CD14-positive monocyte (primary cell): ENCODE results near the gene HSF4. TPM values are rescaled to one million over a fixed set of nuclear protein-coding genes. Genes with fewer than 3 reads are reported as not detected.

Experiments used
- DNase-seq, 3 donors: peaks; one replicate each; pipeline ENCODE4 v3.0.0-alpha.2; 2011 to 2022
- H2AFZ ChIP-seq: 2 replicates; pipeline ENCODE4 v1.6.0; 2012; ENCODE audit warnings: mild to moderate bottlenecking, low read depth, low read length, inconsistent platforms; ENCODE audit not compliant: insufficient read depth, poor library complexity, severe bottlenecking
- H3K27ac ChIP-seq, 2 donors: 1 replicate in 1 of 2; 2 replicates in 1 of 2; pipeline ENCODE4 v1.5.1; 2012 to 2013; ENCODE audit warnings: low read length in 2 of 2, control low read depth in 1 of 2, inconsistent platforms in 1 of 2, low read depth in 1 of 2, mild to moderate bottlenecking in 1 of 2
- H3K27me3 ChIP-seq, 2 donors: one replicate each; pipeline versions ENCODE4 v1.6.0 to v1.6.1; 2011 to 2013; ENCODE audit warnings: low read length in 2 of 2; ENCODE audit not compliant: control insufficient read depth in 2 of 2, insufficient read depth in 2 of 2
- H3K36me3 ChIP-seq, 2 donors: replicated peaks in 1 of 2; 1 replicate in 1 of 2; 2 replicates in 1 of 2; pipeline versions ENCODE4 v1.5.1 to v1.6.1; 2012 to 2013; ENCODE audit warnings: low read length in 2 of 2, control low read depth in 1 of 2, inconsistent platforms in 1 of 2, mild to moderate bottlenecking in 1 of 2; ENCODE audit not compliant: insufficient read depth in 2 of 2, control insufficient read depth in 1 of 2
- H3K4me1 ChIP-seq, 2 donors: 1 replicate in 1 of 2; 2 replicates in 1 of 2; pipeline versions ENCODE4 v1.5.1 to v1.6.1; 2012 to 2013; ENCODE audit warnings: low read length in 2 of 2, control low read depth in 1 of 2, inconsistent platforms in 1 of 2, mild to moderate bottlenecking in 1 of 2, moderate library complexity in 1 of 2; ENCODE audit not compliant: insufficient read depth in 2 of 2, control insufficient read depth in 1 of 2
- H3K4me2 ChIP-seq: replicated peaks from 2 replicates; pipeline ENCODE3; 2012; ENCODE audit warnings: low read length, moderate library complexity, mild to moderate bottlenecking; ENCODE audit not compliant: poor library complexity, severe bottlenecking; ENCODE audit errors: extremely low read depth
- H3K4me3 ChIP-seq, 3 experiments: fragments of 200-600 bp in 1 of 3; sonication (generic) in 1 of 3; replicated peaks in 1 of 3; 1 replicate in 2 of 3; 2 replicates in 1 of 3; pipeline ENCODE4 v1.5.1; 2011 to 2013; ENCODE audit warnings: low read length in 3 of 3, mild to moderate bottlenecking in 3 of 3, control low read depth in 2 of 3, low read depth in 2 of 3, inconsistent platforms in 1 of 3, moderate library complexity in 1 of 3
- H3K79me2 ChIP-seq: 2 replicates; pipeline ENCODE4 v1.6.0; 2012; ENCODE audit warnings: mild to moderate bottlenecking, control low read depth, inconsistent platforms, low read length, moderate library complexity; ENCODE audit not compliant: insufficient read depth
- H3K9ac ChIP-seq: 2 replicates; pipeline ENCODE4 v1.6.0; 2017; ENCODE audit warnings: low read length, mild to moderate bottlenecking; ENCODE audit not compliant: insufficient read depth, poor library complexity, severe bottlenecking
- H3K9me3 ChIP-seq, 2 donors: replicated peaks in 1 of 2; 1 replicate in 1 of 2; 2 replicates in 1 of 2; pipeline versions ENCODE4 v1.5.1 to v1.6.1; 2012 to 2013; ENCODE audit warnings: low read length in 2 of 2, control low read depth in 1 of 2; ENCODE audit not compliant: control insufficient read depth in 1 of 2, insufficient read depth in 1 of 2
- H4K20me1 ChIP-seq: 2 replicates; pipeline ENCODE4 v1.6.0; 2012; ENCODE audit warnings: mild to moderate bottlenecking, low read length, control low read depth, moderate library complexity; ENCODE audit not compliant: insufficient read depth
- H3K27ac Mint-ChIP-seq, 7 donors: one replicate each; pipeline ENCODE4 v1.8.0; 2020; ENCODE audit warnings: mild to moderate bottlenecking in 7 of 7, mixed read lengths in 7 of 7, moderate library complexity in 6 of 7, inconsistent platforms in 2 of 7
- H3K27me3 Mint-ChIP-seq, 3 donors: one replicate each; pipeline ENCODE4 v1.8.0; 2021 to 2022; ENCODE audit warnings: low read depth in 3 of 3, mild to moderate bottlenecking in 3 of 3, mixed read lengths in 3 of 3, moderate library complexity in 3 of 3, inconsistent platforms in 1 of 3
- H3K36me3 Mint-ChIP-seq, 2 donors: one replicate each; pipeline ENCODE4 v1.8.0; 2020; ENCODE audit warnings: mixed read lengths in 2 of 2, inconsistent platforms in 1 of 2, mild to moderate bottlenecking in 1 of 2
- H3K4me1 Mint-ChIP-seq: one replicate; pipeline ENCODE4 v1.8.0; 2020; ENCODE audit warnings: mild to moderate bottlenecking, mixed read lengths
- H3K4me3 Mint-ChIP-seq, 2 donors: one replicate each; pipeline ENCODE4 v1.8.0; 2020; ENCODE audit warnings: mild to moderate bottlenecking in 2 of 2, mixed read lengths in 2 of 2, moderate library complexity in 1 of 2
- H3K9me3 Mint-ChIP-seq, 7 donors: one replicate each; pipeline ENCODE4 v1.8.0; 2020 to 2022; ENCODE audit warnings: mixed read lengths in 7 of 7, mild to moderate bottlenecking in 6 of 7, moderate library complexity in 6 of 7, inconsistent platforms in 2 of 7
- whole genome bisulfite sequencing: methylation state at CpG from one replicate; pipeline ENCODE4 v1.1.5; 2013; ENCODE audit warnings: missing lambda C conversion rate; ENCODE audit not compliant: insufficient coverage; 5-methylcytosine and 5-hydroxymethylcytosine counted together
- intact Hi-C, 2 donors: fragments of 100-400 bp; cut with micrococcal nuclease; formaldehyde crosslinking; loops; one replicate each; pipeline versions ENCODE4 v1.15.0 to v1.15.1; 2023
- polyA plus RNA-seq, 3 donors: library from polyadenylated mRNA; depleted of rRNA in 1 of 3; unstranded in 2 of 3; stranded (reverse) in 1 of 3; fragments of 300-500 nt in 2 of 3; fragments of >200 nt in 1 of 3; fragmentation: Illumina TruSeq in 2 of 3; gene quantifications; 1 replicate in 2 of 3; 2 replicates in 1 of 3; pipeline ENCODE4 v1.2.3, GENCODE V29; 2012 to 2021
- TF ChIP-seq, protein P1 (sequence below): fragments of 200-600 bp; IDR thresholded peaks from one replicate; pipeline ENCODE4 v1.8.0; 2022; ENCODE audit warnings: antibody characterized with exemption, mild to moderate bottlenecking

Gene HSF4
- polyA plus RNA-seq, 3 donors, result 53.4 TPM; not detected in 2

DNA sequence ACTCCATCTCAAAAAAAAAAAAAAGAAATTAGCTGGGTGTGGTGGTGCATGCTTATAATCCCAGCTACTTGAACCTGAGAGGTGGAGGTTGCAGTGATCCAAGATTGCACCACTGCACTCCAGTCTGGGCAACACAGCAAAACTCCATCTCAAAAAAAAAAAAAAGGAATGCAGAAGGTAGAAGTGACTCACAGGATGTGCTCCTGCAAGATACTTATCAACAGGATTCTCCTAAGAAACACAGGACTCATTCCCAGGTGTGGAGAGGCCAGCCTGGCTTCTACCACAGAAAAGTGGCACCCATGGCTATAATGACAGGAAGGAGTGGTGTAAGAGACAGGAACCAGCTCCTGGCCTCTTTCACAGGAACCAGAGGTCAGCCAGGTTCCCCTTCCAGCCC lies 48.2 kb downstream of the HSF4 start:
- Histone ChIP-seq H3K79me2 (no peaks in the 10 kb centered on the region), H3K9me3 (no peaks in the 10 kb centered on the region), H3K4me3 (no peak overlapping the region), H3K4me1 (peaks cover 17% of the 10 kb centered on the region in 2 donors), H3K27ac (no peak overlapping the region), H3K9ac (no peak overlapping the region), H2AFZ (no peak overlapping the region), H3K27me3 (no peaks in the 10 kb centered on the region), H4K20me1 (no peaks in the 10 kb centered on the region), H3K4me2 (no peak overlapping the region), H3K36me3 (no peaks in the 10 kb centered on the region)
- TF ChIP-seq, protein P1, sequence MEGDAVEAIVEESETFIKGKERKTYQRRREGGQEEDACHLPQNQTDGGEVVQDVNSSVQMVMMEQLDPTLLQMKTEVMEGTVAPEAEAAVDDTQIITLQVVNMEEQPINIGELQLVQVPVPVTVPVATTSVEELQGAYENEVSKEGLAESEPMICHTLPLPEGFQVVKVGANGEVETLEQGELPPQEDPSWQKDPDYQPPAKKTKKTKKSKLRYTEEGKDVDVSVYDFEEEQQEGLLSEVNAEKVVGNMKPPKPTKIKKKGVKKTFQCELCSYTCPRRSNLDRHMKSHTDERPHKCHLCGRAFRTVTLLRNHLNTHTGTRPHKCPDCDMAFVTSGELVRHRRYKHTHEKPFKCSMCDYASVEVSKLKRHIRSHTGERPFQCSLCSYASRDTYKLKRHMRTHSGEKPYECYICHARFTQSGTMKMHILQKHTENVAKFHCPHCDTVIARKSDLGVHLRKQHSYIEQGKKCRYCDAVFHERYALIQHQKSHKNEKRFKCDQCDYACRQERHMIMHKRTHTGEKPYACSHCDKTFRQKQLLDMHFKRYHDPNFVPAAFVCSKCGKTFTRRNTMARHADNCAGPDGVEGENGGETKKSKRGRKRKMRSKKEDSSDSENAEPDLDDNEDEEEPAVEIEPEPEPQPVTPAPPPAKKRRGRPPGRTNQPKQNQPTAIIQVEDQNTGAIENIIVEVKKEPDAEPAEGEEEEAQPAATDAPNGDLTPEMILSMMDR, result no peak
- Mint-ChIP-seq H3K27ac (no peak overlapping the region), H3K27me3 (peaks cover 0 to 11% (median 7%) of the 10 kb centered on the region in 3 donors), H3K4me3 (no peak overlapping the region), H3K36me3 (peaks cover 6 to 7% of the 10 kb centered on the region in 2 donors), H3K4me1 (peaks cover 30% of the 10 kb centered on the region), H3K9me3 (no peaks in the 10 kb centered on the region)
- no peak for DNase-seq
- intact Hi-C loops, result no loop called here

DNA sequence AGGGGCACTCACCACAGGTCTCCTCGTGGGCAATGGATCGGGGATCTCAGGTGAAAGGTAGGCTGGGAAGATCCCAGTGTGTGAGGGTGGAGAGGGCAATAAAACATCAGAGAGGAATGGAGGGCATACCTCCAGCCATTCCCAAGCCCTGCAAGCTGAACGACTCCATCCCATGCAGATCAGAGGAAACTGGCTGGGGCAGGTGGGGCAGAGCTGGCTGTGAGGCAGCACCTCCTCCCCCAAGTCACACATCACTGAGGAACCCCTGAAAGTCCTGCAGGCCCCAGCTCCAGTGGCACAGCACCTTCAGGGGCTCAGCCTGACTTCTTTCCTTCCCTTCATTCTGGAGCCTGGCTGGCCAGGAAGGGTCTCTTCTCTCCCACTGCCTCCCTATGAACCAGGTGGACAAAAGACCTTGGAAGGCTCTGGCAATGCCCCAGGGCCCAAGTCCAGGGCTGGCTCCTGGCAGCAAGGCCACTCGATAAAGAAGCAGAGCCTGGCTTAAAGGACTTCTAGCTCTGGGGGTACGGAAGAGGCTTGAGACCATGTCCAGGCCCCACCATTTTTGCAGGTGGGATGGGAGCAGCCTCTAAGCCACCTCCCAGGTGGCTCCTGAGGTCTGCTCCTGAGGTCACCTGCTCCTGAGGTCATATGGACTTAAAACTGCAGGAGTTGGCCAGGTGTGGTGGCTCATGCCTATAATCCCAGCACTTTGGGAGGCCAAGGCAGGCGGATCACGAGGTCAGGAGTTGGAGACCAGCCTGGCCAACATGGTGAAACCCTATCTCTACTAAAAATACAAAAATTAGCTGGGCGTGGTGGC lies 48.9 kb downstream of the HSF4 start:
- H3K4me2 ChIP-seq, result no peak overlapping the region
- H3K4me3 ChIP-seq, result no peak overlapping the region
- Mint-ChIP-seq H3K27me3 (peaks cover 0 to 11% (median 7%) of the 10 kb centered on the region in 3 donors), H3K27ac (peak overlapping the region in 1 of 7 donors; percentile 59), H3K36me3 (peaks cover 6 to 7% of the 10 kb centered on the region in 2 donors), H3K9me3 (no peaks in the 10 kb centered on the region), H3K4me1 (peaks cover 32% of the 10 kb centered on the region), H3K4me3 (no peak overlapping the region)
- no peaks in the 10 kb centered on the region for H3K79me2 ChIP-seq
- no peaks in the 10 kb centered on the region for H3K36me3 ChIP-seq
- no peaks in the 10 kb centered on the region for H3K27me3 ChIP-seq
- peaks cover 19 to 21% of the 10 kb centered on the region in 2 donors for H3K4me1 ChIP-seq
- H4K20me1 ChIP-seq, result no peaks in the 10 kb centered on the region
- H3K27ac ChIP-seq, result no peak overlapping the region
- intact Hi-C loops, result no loop called here
- no peak for DNase-seq
- WGBS, result 90% methylated on average over 3 of the region's 8 CpGs
- TF ChIP-seq, protein P1, result no peak
- no peak overlapping the region for H2AFZ ChIP-seq
- H3K9ac ChIP-seq, result no peak overlapping the region
- H3K9me3 ChIP-seq, result no peaks in the 10 kb centered on the region
